Naive thymus-derived CD4-positive, alpha-beta T cell (primary cell): ENCODE data around the gene OR6J1. TPM values are rescaled to one million over a fixed set of nuclear protein-coding genes. Genes with fewer than 3 reads are reported as not detected.
A peak's percentile ranks its signal among the peaks of the same experiment; 100 is the strongest.

Experiments
- ATAC-seq: fragments of 150-1000 bp; cut with Tn5 transposase; 2 replicates; pipeline ENCODE4 v1.10.0; 2021; ENCODE audit warnings: mild to moderate bottlenecking, moderate library complexity
- CTCF ChIA-PET: fragments of 350-600 bp; sonication (Branson Sonifier 250); formaldehyde crosslinking; loops from one replicate; lab custom pipeline; 2021; ENCODE audit warnings: antibody characterized with exemption; lab: Charles Lee
- POLR2A ChIA-PET: fragments of 350-600 bp; sonication (Branson Sonifier 250); formaldehyde crosslinking; loops from one replicate; lab custom pipeline; 2021; ENCODE audit warnings: antibody characterized with exemption, inconsistent platforms; lab: Charles Lee
- DNase-seq, 9 donors: peaks; one replicate each; pipeline versions ENCODE4 v3.0.0 to v3.0.0-alpha.2; 2020 to 2022; ENCODE audit warnings: mixed read lengths in 1 of 9
- H3K27ac ChIP-seq: one replicate; pipeline ENCODE4 v1.7.0; 2013; ENCODE audit warnings: mild to moderate bottlenecking, low read depth, low read length, moderate library complexity
- H3K27me3 ChIP-seq, 2 donors: one replicate each; pipeline ENCODE4 v1.7.0; 2013; ENCODE audit warnings: low read length in 2 of 2, mild to moderate bottlenecking in 2 of 2, moderate library complexity in 2 of 2; ENCODE audit not compliant: control insufficient read depth in 2 of 2, insufficient read depth in 2 of 2
- H3K36me3 ChIP-seq, 3 experiments: 1 replicate in 2 of 3; 2 replicates in 1 of 3; pipeline ENCODE4 v1.7.0; 2013; ENCODE audit warnings: low read length in 3 of 3, mild to moderate bottlenecking in 3 of 3, moderate library complexity in 1 of 3; ENCODE audit not compliant: insufficient read depth in 3 of 3, control insufficient read depth in 2 of 3
- H3K4me1 ChIP-seq, 2 donors: one replicate each; pipeline ENCODE4 v1.7.0; 2013; ENCODE audit warnings: low read length in 2 of 2, mild to moderate bottlenecking in 2 of 2, moderate library complexity in 1 of 2; ENCODE audit not compliant: control insufficient read depth in 2 of 2, insufficient read depth in 2 of 2
- H3K4me3 ChIP-seq: 2 replicates; pipeline ENCODE4 v1.7.0; 2013; ENCODE audit warnings: mild to moderate bottlenecking, low read length
- H3K9me3 ChIP-seq, 3 experiments: 1 replicate in 2 of 3; 2 replicates in 1 of 3; pipeline ENCODE4 v1.7.0; 2013; ENCODE audit warnings: low read length in 3 of 3; ENCODE audit not compliant: control insufficient read depth in 2 of 3
- H3K27ac Mint-ChIP-seq, 9 donors: one replicate each; pipeline ENCODE4 v1.8.0; 2020 to 2022; ENCODE audit warnings: mixed read lengths in 9 of 9, mild to moderate bottlenecking in 8 of 9, moderate library complexity in 5 of 9, inconsistent platforms in 2 of 9
- H3K27me3 Mint-ChIP-seq, 5 donors: one replicate each; pipeline ENCODE4 v1.8.0; 2021 to 2022; ENCODE audit warnings: mixed read lengths in 5 of 5, mild to moderate bottlenecking in 1 of 5
- H3K36me3 Mint-ChIP-seq, 5 donors: one replicate each; pipeline ENCODE4 v1.8.0; 2020 to 2022; ENCODE audit warnings: mixed read lengths in 5 of 5, mild to moderate bottlenecking in 3 of 5, inconsistent platforms in 1 of 5
- H3K4me1 Mint-ChIP-seq, 7 donors: one replicate each; pipeline ENCODE4 v1.8.0; 2020 to 2022; ENCODE audit warnings: mixed read lengths in 7 of 7, mild to moderate bottlenecking in 3 of 7, inconsistent platforms in 1 of 7
- H3K4me3 Mint-ChIP-seq, 10 donors: one replicate each; pipeline ENCODE4 v1.8.0; 2020 to 2022; ENCODE audit warnings: mild to moderate bottlenecking in 10 of 10, mixed read lengths in 10 of 10, moderate library complexity in 6 of 10, inconsistent platforms in 2 of 10
- H3K9me3 Mint-ChIP-seq, 11 donors: one replicate each; pipeline ENCODE4 v1.8.0; 2020 to 2022; ENCODE audit warnings: mixed read lengths in 11 of 11, mild to moderate bottlenecking in 4 of 11, inconsistent platforms in 1 of 11, moderate library complexity in 1 of 11
- intact Hi-C, 2 donors: fragments of 100-400 bp; cut with micrococcal nuclease; formaldehyde crosslinking; loops; one replicate each; pipeline ENCODE4 v1.15.1; 2023
- polyA plus RNA-seq, 2 donors: library from polyadenylated mRNA; unstranded; fragments of 300-500 nt; fragmentation: Illumina TruSeq; gene quantifications; one replicate each; pipeline ENCODE4 v1.2.3, GENCODE V29; 2021
- total RNA-seq, 6 experiments: library from RNA in 5 of 6; stranded (reverse) in 5 of 6; gene quantifications; 1 replicate in 5 of 6; 2 replicates in 1 of 6; pipeline ENCODE4 v1.2.3 and lab custom pipeline; 2021 to 2026

The OR6J1 gene
- total and polyA plus RNA-seq, 7 experiments from 2014 or later = not detected

DNA sequence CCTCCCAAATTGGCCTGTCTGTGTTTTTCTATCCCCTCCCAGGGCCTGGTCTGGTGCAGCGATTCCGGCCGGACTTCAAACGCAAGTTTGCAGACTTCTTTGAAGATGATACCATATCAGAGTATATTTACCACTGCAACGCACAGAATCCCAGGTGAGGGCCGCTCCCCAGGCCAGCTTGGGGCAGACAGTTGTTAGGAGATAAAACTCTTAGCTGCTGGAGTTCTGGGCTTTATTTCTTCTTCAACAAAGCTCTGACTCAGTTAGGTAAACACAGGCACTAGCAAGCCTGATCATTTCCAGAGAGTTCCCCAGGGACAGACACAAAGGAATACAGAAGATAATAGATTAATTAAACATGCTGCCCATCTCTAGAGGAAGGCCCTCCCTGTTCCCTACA is 37.8 kb downstream of the OR6J1 start:
- peaks cover 35 to 84% (median 41%) of the 10 kb centered on the region in 5 donors for H3K36me3 Mint-ChIP-seq
- H3K4me1 Mint-ChIP-seq = peaks cover 0 to 13% (median 6%) of the 10 kb centered on the region in 7 donors
- H3K9me3 Mint-ChIP-seq = no peaks in the 10 kb centered on the region
- intact Hi-C loops = no loop called here
- Histone ChIP-seq H3K27ac (no peak overlapping the region), H3K36me3 (peaks cover 12 to 83% (median 22%) of the 10 kb centered on the region in 3 experiments), H3K4me1 (no peaks in the 10 kb centered on the region), H3K27me3 (no peaks in the 10 kb centered on the region), H3K4me3 (no peak overlapping the region), H3K9me3 (no peaks in the 10 kb centered on the region)
- ChIA-PET CTCF (no interaction called here), POLR2A (no interaction called here)
- ATAC-seq = no peak
- DNase-seq = no peak
- H3K4me3 Mint-ChIP-seq = no peak overlapping the region
- H3K27ac Mint-ChIP-seq = peak overlapping the region in 1 of 9 donors; percentile 54
- H3K27me3 Mint-ChIP-seq = no peaks in the 10 kb centered on the region

- no peak for ATAC-seq
- no peak for DNase-seq
- Histone ChIP-seq H3K36me3 (peaks cover 8 to 62% (median 22%) of the 10 kb centered on the region in 3 experiments), H3K27ac (no peak overlapping the region), H3K4me1 (peaks cover 10 to 15% of the 10 kb centered on the region in 2 donors), H3K27me3 (no peaks in the 10 kb centered on the region), H3K4me3 (no peak overlapping the region), H3K9me3 (no peaks in the 10 kb centered on the region)
- POLR2A ChIA-PET = interaction anchor here (2.1 kb wide), 1 partner anchor 9 kb away, joined by 4 read pairs; no protein-coding TSS in a partner anchor
- CTCF ChIA-PET = interaction anchor here (1.6 to 3.1 kb wide), 2 partner anchors 10 to 13 kb away, joined by 4 to 13 read pairs; partner anchors contain the start of gene DAD1
- H3K27me3 Mint-ChIP-seq = no peaks in the 10 kb centered on the region
- peaks cover 23 to 37% (median 27%) of the 10 kb centered on the region in 7 donors for H3K4me1 Mint-ChIP-seq
- H3K27ac Mint-ChIP-seq = peak overlapping the region in 1 of 9 donors; percentile 48
- H3K4me3 Mint-ChIP-seq = no peak overlapping the region
- peaks cover 20 to 57% (median 28%) of the 10 kb centered on the region in 5 donors for H3K36me3 Mint-ChIP-seq
- H3K9me3 Mint-ChIP-seq = no peaks in the 10 kb centered on the region
- intact Hi-C loops = no loop called here
Measured at GRCh38 chr14:22602862-22603261, 41.3 kb downstream of the OR6J1 start.

GRCh38 chr14:22601996-22602395 is 42.2 kb downstream of the OR6J1 start:
- peaks cover 23 to 44% (median 33%) of the 10 kb centered on the region in 7 donors for H3K4me1 Mint-ChIP-seq
- Histone ChIP-seq H3K27ac (no peak overlapping the region), H3K27me3 (no peaks in the 10 kb centered on the region), H3K4me3 (no peak overlapping the region), H3K4me1 (peaks cover 10 to 15% of the 10 kb centered on the region in 2 donors), H3K36me3 (peaks cover 5 to 54% (median 18%) of the 10 kb centered on the region in 3 experiments), H3K9me3 (no peaks in the 10 kb centered on the region)
- intact Hi-C loops = no loop called here
- H3K27ac Mint-ChIP-seq = peak overlapping the region in 3 of 9 donors; percentile 2 to 44 (median 3)
- H3K9me3 Mint-ChIP-seq = no peaks in the 10 kb centered on the region
- DNase-seq = no peak
- ATAC-seq = no peak
- H3K27me3 Mint-ChIP-seq = no peaks in the 10 kb centered on the region
- peaks cover 15 to 49% (median 22%) of the 10 kb centered on the region in 5 donors for H3K36me3 Mint-ChIP-seq
- ChIA-PET POLR2A (interaction anchor here (4.9 kb wide), 1 partner anchor 13 kb away, joined by 61 read pairs; the partner anchor contains the start of gene DAD1), CTCF (interaction anchor here (0.7 to 3.1 kb wide), 2 partner anchors 12 to 19 kb away, joined by 3 to 13 read pairs; partner anchors contain the start of gene DAD1)
- peak overlapping the region in 1 of 10 donors; percentile 26 for H3K4me3 Mint-ChIP-seq

DNA sequence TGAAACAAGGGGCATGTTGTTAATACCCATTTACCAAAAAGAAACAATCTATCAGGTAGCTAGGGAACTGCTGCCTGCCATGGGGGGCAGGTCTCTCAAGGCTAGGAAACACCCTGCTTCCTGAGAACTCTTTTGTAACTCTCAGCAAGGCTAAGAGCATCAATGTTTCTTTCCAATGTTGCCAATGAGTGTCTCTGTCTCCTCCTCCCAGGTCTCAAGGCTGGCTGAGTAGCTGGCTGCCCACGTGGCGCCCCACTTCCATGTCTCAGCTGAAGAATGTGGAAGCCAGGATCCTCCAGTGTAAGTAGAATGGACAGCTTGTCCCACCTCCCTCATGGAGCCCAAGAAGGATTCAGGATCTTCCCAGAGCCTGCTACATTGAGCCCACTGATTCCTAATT is 42.7 kb downstream of the OR6J1 start:
- Mint-ChIP-seq H3K27me3 (no peaks in the 10 kb centered on the region), H3K27ac (peak overlapping the region in 2 of 9 donors; percentile 2), H3K36me3 (peaks cover 15 to 46% (median 20%) of the 10 kb centered on the region in 5 donors), H3K9me3 (no peaks in the 10 kb centered on the region), H3K4me1 (peaks cover 23 to 44% (median 33%) of the 10 kb centered on the region in 7 donors), H3K4me3 (peak overlapping the region in 1 of 10 donors; percentile 11)
- DNase-seq (no peak), ATAC-seq (no peak)
- no peak overlapping the region for H3K27ac ChIP-seq
- peaks cover 5 to 49% (median 13%) of the 10 kb centered on the region in 3 experiments for H3K36me3 ChIP-seq
- no peaks in the 10 kb centered on the region for H3K9me3 ChIP-seq
- ChIA-PET CTCF (interaction anchor here (0.6 to 3.1 kb wide), 4 partner anchors 11 to 159 kb away, joined by 3 to 15 read pairs (median 8); partner anchors contain the start of gene DAD1), POLR2A (interaction anchor here (0.5 to 4.9 kb wide), 3 partner anchors 13 to 1508 kb away, joined by 3 to 61 read pairs (median 4); partner anchors contain the start of gene DAD1)
- H3K4me3 ChIP-seq = no peak overlapping the region
- H3K4me1 ChIP-seq = peaks cover 10 to 15% of the 10 kb centered on the region in 2 donors
- no peaks in the 10 kb centered on the region for H3K27me3 ChIP-seq
- intact Hi-C loops = no loop called here

- Histone ChIP-seq H3K27ac (no peak overlapping the region), H3K9me3 (no peaks in the 10 kb centered on the region), H3K36me3 (peaks cover 5 to 36% (median 13%) of the 10 kb centered on the region in 3 experiments), H3K4me3 (no peak overlapping the region), H3K4me1 (peaks cover 10 to 15% of the 10 kb centered on the region in 2 donors), H3K27me3 (no peaks in the 10 kb centered on the region)
- peaks cover 23 to 44% (median 33%) of the 10 kb centered on the region in 7 donors for H3K4me1 Mint-ChIP-seq
- H3K9me3 Mint-ChIP-seq = no peaks in the 10 kb centered on the region
- peak overlapping the region in 7 of 10 donors; percentile 42 to 97 (median 92) for H3K4me3 Mint-ChIP-seq
- ChIA-PET CTCF (interaction anchor here (2.8 to 3.1 kb wide), 2 partner anchors 10 to 30 kb away, joined by 13 to 15 read pairs; partner anchors contain the start of gene DAD1), POLR2A (interaction anchor here (1.3 to 4.9 kb wide), 2 partner anchors 11 to 28 kb away, joined by 4 to 61 read pairs; partner anchors contain the start of gene DAD1)
- intact Hi-C loops = no loop called here
- H3K36me3 Mint-ChIP-seq = peaks cover 12 to 32% (median 14%) of the 10 kb centered on the region in 5 donors
- no peak overlapping the region for H3K27ac Mint-ChIP-seq
- peaks cover 0 to 4% (median 0%) of the 10 kb centered on the region in 5 donors for H3K27me3 Mint-ChIP-seq
- ATAC-seq (no peak), DNase-seq (no peak)
Measured at GRCh38 chr14:22600027-22600426, 44.1 kb downstream of the OR6J1 start.

DNA sequence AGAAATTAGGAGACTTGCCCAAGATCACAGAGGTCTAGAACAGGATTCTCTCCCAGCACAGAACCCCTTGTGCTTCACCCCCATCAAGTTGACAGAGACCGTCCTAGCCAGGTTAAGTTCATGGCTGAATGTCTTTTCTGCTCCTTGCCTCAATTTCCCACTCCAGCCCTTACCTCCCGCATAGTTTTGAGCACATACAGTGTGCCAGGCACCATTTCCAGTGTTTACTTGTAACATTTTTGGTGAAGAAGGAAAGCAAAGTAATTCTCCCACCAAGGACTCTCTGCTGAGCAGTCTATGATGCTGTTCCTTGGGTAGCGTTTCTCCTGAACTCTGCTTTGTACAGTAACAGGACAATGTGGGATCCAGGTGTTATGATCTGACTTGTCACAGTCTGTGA is 44.8 kb downstream of the OR6J1 start:
- ChIA-PET POLR2A (interaction anchor here (0.6 to 4.9 kb wide), 5 partner anchors 11 to 1710 kb away, joined by 3 to 61 read pairs (median 3); partner anchors contain the start of genes DAD1 and OXA1L), CTCF (interaction anchor here (0.6 to 2.8 kb wide), 5 partner anchors 9 to 32 kb away, joined by 3 to 15 read pairs (median 3); partner anchors contain the start of gene DAD1)
- H3K36me3 Mint-ChIP-seq = peaks cover 12 to 25% (median 14%) of the 10 kb centered on the region in 5 donors
- H3K36me3 ChIP-seq = peaks cover 5 to 29% (median 13%) of the 10 kb centered on the region in 3 experiments
- no peak for DNase-seq
- H3K4me3 Mint-ChIP-seq = peak overlapping the region; percentile 89 to 99 (median 96)
- H3K27ac ChIP-seq = no peak overlapping the region
- peaks cover 0 to 4% (median 0%) of the 10 kb centered on the region in 5 donors for H3K27me3 Mint-ChIP-seq
- H3K9me3 ChIP-seq = no peaks in the 10 kb centered on the region
- ATAC-seq = no peak
- H3K27ac Mint-ChIP-seq = peak overlapping the region in 6 of 9 donors; percentile 49 to 96 (median 91)
- H3K27me3 ChIP-seq = no peaks in the 10 kb centered on the region
- H3K4me3 ChIP-seq = peak overlapping the region; percentile 88
- H3K9me3 Mint-ChIP-seq = no peaks in the 10 kb centered on the region
- peaks cover 23 to 44% (median 33%) of the 10 kb centered on the region in 7 donors for H3K4me1 Mint-ChIP-seq
- intact Hi-C loops = loop anchor here in 1 of 2 donors (2.0 kb wide), 1 partner anchor 15 kb away; no protein-coding TSS in a partner anchor
- H3K4me1 ChIP-seq = peaks cover 10 to 15% of the 10 kb centered on the region in 2 donors
